ENCODE measurements around the gene GALNT17.
"Not testable (repeated sequence)": the region's sequence is repeated elsewhere in the genome, so short reads cannot be mapped to it uniquely, and the experiment has no call there.

The GALNT17 gene

DNA sequence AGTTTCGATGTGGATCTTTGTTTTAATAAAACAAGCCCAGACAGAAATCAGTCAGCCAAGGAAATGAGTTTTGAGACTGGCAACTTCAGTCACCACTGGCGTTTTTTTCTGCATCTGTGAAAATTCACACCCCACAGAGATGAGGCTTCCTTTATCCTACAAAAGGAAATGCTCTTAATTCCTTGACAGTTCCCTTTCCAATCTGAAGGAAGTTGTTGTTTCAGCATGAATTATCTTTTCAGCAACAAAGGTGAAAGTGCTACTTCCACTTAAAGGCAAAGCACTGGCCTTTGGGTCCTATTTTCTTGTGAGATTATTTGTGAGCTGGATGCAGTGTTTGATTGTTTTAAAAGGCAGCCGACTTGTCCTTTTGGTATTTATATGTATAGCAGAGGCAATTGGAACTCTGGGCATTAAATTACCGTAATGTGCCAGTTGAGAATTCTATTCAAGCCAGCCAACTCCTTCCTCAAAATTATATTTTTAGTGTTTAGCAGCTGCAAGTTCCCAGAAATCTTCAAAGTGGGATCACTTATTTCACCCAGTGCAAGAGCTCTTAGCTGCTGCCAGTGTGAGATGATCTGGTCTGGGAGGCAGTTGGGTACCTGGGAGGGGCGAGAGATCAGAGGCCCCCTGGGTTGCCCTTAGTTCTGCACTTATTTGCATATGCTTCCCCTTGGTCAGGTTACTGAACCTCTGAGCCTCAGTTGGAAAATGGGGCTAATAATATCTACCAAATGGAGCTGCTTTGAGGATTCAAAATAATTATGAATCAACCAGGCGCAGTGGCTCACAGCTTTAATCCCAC is 427.1 kb downstream of the GALNT17 start:
- Histone ChIP-seq H3K36me3 (ENCODE audit: insufficient read depth, low read length) (no peaks in the 10 kb centered on the region), H3K27ac (ENCODE audit: low read depth, low read length) (no peak overlapping the region), H3K4me3 (ENCODE audit: low read depth in 1 of 2, low read length in 2 of 2) (no peak overlapping the region), H3K9ac (ENCODE audit: low read length) (no peak overlapping the region), H3K9me3 (ENCODE audit: low read length) (no peaks in the 10 kb centered on the region), H3K27me3 (ENCODE audit: control insufficient read depth in 1 of 2, insufficient read depth in 2 of 2, low read length in 2 of 2) (no peaks in the 10 kb centered on the region), H3K4me1 (ENCODE audit: insufficient read depth, low read length) (no peaks in the 10 kb centered on the region)

DNA sequence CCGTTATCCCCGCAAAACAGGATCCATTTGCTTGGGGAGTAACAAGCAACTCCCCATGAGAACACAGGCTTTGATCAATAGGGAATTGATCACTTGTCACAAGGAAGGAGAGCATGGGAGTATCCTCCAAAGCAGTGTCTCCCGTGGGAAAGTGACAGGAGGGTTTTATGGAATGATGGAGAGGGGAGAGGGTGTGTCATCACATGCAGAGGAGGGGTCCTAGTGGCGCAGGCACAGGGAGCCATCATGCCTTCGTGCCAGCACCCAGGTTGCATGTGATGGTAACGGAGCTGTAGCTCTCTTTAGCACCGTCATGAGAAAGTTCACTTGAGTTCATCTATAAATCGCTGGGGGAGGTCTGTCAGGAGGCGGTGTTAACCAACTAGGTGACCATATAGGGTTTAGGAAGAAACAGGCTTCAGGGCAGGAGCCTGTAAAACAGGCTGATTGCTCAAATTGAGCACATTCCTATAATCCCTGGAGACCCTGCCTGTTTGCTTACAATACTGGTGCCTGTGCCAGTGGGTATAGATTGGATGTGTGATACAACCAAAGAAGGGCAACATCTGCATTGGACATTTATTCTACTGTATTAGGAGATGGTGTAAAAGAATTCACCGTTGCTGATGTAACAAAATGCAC is 428.5 kb downstream of the GALNT17 start:
- no peak overlapping the region for H3K27ac ChIP-seq (ENCODE audit: low read depth, low read length)
- H3K27me3 ChIP-seq (ENCODE audit: control insufficient read depth in 1 of 2, insufficient read depth in 2 of 2, low read length in 2 of 2) = no peaks in the 10 kb centered on the region
- no peaks in the 10 kb centered on the region for H3K4me1 ChIP-seq (ENCODE audit: insufficient read depth, low read length)
- no peak overlapping the region for H3K4me3 ChIP-seq (ENCODE audit: low read depth in 1 of 2, low read length in 2 of 2)
- no peaks in the 10 kb centered on the region for H3K36me3 ChIP-seq (ENCODE audit: insufficient read depth, low read length)
- no peak overlapping the region for H3K9ac ChIP-seq (ENCODE audit: low read length)
- no peaks in the 10 kb centered on the region for H3K9me3 ChIP-seq (ENCODE audit: low read length)

DNA sequence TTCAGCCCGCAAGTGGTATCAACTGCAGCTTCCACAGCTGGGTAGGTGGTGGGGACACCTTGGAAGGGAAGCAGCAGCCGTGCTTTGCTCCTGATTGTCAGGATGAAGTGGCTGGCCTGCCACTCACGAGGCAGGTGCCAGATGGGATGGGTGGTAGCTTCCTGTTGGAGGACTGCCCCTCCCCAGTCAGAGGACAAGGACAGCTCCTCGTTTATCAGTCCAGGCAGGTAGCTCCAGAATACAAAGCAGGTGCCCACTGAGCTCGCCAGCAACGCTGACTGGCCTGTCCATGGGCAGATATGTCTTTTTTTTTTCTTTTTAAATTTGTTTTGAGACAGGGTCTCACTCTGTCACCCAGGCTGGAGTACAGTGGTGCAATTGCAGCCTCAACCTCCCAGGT is 431.3 kb downstream of the GALNT17 start:
- Histone ChIP-seq H3K9me3 (ENCODE audit: low read length) (no peaks in the 10 kb centered on the region), H3K4me1 (ENCODE audit: insufficient read depth, low read length) (no peaks in the 10 kb centered on the region), H3K36me3 (ENCODE audit: insufficient read depth, low read length) (no peaks in the 10 kb centered on the region), H3K9ac (ENCODE audit: low read length) (no peak overlapping the region), H3K27ac (ENCODE audit: low read depth, low read length) (no peak overlapping the region), H3K4me3 (ENCODE audit: low read depth in 1 of 2, low read length in 2 of 2) (no peak overlapping the region), H3K27me3 (ENCODE audit: control insufficient read depth in 1 of 2, insufficient read depth in 2 of 2, low read length in 2 of 2) (no peaks in the 10 kb centered on the region)

DNA sequence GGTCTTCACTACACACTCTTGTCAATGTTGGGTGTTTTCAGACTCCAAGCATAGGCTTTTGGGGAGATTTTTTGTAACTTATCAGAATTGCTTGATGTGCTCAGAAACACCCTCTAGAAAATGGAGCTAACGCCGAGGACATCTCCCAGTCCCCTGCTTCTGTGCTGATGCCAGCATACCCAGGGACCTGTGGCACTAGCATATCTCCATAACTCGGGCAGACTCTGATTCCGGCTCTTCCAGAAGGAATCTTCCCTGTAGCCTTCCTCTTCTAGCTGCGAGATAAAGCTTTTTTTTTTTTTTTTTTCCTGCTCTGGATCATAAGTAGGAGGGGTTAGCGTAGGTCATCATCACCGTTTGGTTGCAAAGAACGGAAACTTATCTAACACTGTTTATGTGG is 434.4 kb downstream of the GALNT17 start:
- Histone ChIP-seq H3K9me3 (ENCODE audit: low read length) (no peaks in the 10 kb centered on the region), H3K27me3 (ENCODE audit: control insufficient read depth in 1 of 2, insufficient read depth in 2 of 2, low read length in 2 of 2) (no peaks in the 10 kb centered on the region), H3K9ac (ENCODE audit: low read length) (no peak overlapping the region), H3K4me1 (ENCODE audit: insufficient read depth, low read length) (no peaks in the 10 kb centered on the region), H3K36me3 (ENCODE audit: insufficient read depth, low read length) (no peaks in the 10 kb centered on the region), H3K4me3 (ENCODE audit: low read depth in 1 of 2, low read length in 2 of 2) (no peak overlapping the region), H3K27ac (ENCODE audit: low read depth, low read length) (no peak overlapping the region)

DNA sequence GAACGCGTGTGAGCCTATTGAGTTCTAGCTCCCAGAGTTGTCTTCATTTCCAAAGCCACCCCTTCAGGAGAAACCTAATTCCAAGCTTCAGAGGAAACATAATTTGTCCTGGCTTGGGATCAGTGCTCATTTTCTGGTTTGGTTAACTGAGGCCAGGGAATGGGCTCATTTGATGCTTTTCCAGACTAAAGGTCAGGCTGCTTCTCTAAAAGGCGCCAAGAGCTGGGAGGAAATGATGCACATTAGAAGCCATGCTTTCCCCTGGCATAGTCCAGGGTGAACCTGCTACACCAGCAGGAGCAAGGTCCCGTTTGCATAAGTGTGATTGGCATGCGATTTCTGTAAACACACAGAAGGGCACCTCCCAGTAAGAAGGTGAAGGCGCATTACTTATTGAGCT is 435.0 kb downstream of the GALNT17 start:
- Histone ChIP-seq H3K9me3 (ENCODE audit: low read length) (no peaks in the 10 kb centered on the region), H3K4me3 (ENCODE audit: low read depth in 1 of 2, low read length in 2 of 2) (no peak overlapping the region)

DNA sequence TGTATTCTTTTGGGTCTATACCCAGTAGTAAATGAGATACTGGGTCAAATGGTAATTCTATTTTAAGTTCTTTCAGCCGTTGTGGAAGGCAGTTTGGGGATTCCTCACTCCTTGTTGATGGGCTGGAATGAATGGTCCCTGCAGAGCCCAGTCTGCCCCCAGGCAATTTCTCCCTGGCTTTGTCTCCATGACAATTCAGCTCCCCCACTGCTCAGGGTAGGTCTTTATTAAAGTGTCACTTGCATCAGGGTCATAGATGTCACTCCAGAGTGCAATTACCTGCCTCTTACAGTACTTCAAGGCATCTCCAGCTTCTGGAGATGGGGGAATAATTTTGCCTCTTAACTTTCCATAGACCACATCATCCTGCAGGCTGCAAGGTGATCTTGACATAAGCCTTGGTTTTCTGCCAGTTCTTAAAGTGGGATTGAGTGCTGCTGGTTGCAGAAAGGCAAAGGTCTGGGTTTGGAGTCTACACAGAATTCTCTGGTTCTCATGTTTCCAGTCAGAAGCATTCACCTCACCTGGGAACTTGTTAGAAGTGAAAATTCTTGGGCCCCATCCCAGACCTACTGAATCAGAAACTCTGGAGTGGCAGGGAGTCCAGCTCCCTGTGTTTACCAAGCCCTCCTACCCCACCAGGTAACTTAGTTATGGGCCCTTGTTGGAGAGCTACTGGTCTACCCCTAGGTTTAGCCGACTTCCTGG is 442.4 kb downstream of the GALNT17 start:
- Histone ChIP-seq H3K36me3 (ENCODE audit: insufficient read depth, low read length) (no peaks in the 10 kb centered on the region), H3K9ac (ENCODE audit: low read length) (no peak overlapping the region), H3K27me3 (ENCODE audit: control insufficient read depth in 1 of 2, insufficient read depth in 2 of 2, low read length in 2 of 2) (no peaks in the 10 kb centered on the region), H3K4me3 (ENCODE audit: low read depth in 1 of 2, low read length in 2 of 2) (no peak overlapping the region), H3K4me1 (ENCODE audit: insufficient read depth, low read length) (no peaks in the 10 kb centered on the region), H3K27ac (ENCODE audit: low read depth, low read length) (no peak overlapping the region), H3K9me3 (ENCODE audit: low read length) (no peaks in the 10 kb centered on the region)

More for the DNA sequence above, 435.0 kb downstream of the GALNT17 start:
- Histone ChIP-seq H3K4me1 (ENCODE audit: insufficient read depth, low read length) (no peaks in the 10 kb centered on the region), H3K27me3 (ENCODE audit: control insufficient read depth in 1 of 2, insufficient read depth in 2 of 2, low read length in 2 of 2) (no peaks in the 10 kb centered on the region), H3K36me3 (ENCODE audit: insufficient read depth, low read length) (no peaks in the 10 kb centered on the region), H3K27ac (ENCODE audit: low read depth, low read length) (no peak overlapping the region), H3K9ac (ENCODE audit: low read length) (no peak overlapping the region)

DNA sequence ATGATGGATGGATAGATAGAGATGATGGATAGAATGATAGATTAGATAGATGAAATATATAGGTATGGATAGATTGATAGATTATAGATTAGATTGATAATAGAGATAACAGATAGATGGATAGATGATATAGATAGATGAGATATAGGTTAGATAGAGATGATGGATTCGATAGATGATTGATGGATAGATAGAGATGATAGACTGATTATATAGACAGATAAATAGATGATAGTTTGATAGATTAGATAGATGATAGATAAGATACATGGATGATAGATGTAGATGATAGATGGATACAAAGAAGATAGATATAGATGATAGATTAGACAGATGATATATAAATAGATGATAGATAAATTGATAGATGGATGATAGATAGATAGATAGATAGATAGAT is 448.1 kb downstream of the GALNT17 start:
- no peak overlapping the region for H3K27ac ChIP-seq (ENCODE audit: low read depth, low read length)
- no peaks in the 10 kb centered on the region for H3K9me3 ChIP-seq (ENCODE audit: low read length)
- H3K4me1 ChIP-seq (ENCODE audit: insufficient read depth, low read length) = no peaks in the 10 kb centered on the region
- H3K27me3 ChIP-seq (ENCODE audit: control insufficient read depth in 1 of 2, insufficient read depth in 2 of 2, low read length in 2 of 2) = no peaks in the 10 kb centered on the region
- H3K36me3 ChIP-seq (ENCODE audit: insufficient read depth, low read length) = no peaks in the 10 kb centered on the region
- H3K9ac ChIP-seq (ENCODE audit: low read length) = no peak overlapping the region
- no peak overlapping the region for H3K4me3 ChIP-seq (ENCODE audit: low read depth in 1 of 2, low read length in 2 of 2)

DNA sequence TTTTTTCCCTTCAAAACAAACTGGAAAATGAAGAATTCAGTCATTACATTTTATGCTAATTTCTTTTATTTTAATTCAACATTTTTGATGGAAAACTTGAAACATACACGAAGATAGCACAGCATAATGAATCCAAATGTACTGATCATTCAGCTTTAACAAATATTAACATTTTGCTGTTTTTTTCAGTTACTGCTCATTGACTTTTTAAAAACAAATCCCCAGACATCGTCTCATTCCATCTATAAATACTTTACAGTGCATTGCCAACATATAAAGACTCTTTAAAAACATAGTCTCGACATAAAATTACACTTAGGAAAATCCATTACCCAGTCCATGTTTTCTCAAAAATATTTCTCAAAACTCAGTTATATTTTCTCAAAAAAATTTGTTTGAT is 452.3 kb downstream of the GALNT17 start:
- Histone ChIP-seq H3K4me1 (ENCODE audit: insufficient read depth, low read length) (no peaks in the 10 kb centered on the region), H3K9me3 (ENCODE audit: low read length) (no peaks in the 10 kb centered on the region), H3K27me3 (ENCODE audit: control insufficient read depth in 1 of 2, insufficient read depth in 2 of 2, low read length in 2 of 2) (no peaks in the 10 kb centered on the region), H3K36me3 (ENCODE audit: insufficient read depth, low read length) (no peaks in the 10 kb centered on the region), H3K4me3 (ENCODE audit: low read depth in 1 of 2, low read length in 2 of 2) (no peak overlapping the region), H3K27ac (ENCODE audit: low read depth, low read length) (no peak overlapping the region), H3K9ac (ENCODE audit: low read length) (no peak overlapping the region)

DNA sequence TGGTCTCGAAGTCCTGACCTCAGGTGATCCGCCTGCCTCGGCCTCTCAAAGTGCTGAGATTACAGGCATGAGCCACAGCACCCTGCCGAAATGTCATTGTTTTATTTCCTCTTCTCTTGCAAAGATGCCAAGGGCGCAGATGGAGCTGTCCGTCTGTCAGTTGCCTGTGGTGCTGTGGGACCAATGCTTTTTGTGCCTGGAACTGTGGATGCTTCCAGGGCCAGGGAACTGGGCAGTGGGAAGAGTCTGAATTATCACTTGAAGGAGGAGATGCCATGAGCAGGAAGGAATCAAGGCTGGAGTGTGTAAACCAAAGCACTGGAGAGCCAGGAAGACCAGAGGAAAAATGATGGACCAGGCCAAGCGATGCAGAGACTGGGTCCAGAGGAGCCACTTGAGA is 459.9 kb downstream of the GALNT17 start:
- Histone ChIP-seq H3K4me3 (ENCODE audit: low read depth in 1 of 2, low read length in 2 of 2) (no peak overlapping the region), H3K4me1 (ENCODE audit: insufficient read depth, low read length) (no peaks in the 10 kb centered on the region), H3K9ac (ENCODE audit: low read length) (no peak overlapping the region), H3K9me3 (ENCODE audit: low read length) (no peaks in the 10 kb centered on the region), H3K27me3 (ENCODE audit: control insufficient read depth in 1 of 2, insufficient read depth in 2 of 2, low read length in 2 of 2) (no peaks in the 10 kb centered on the region), H3K27ac (ENCODE audit: low read depth, low read length) (no peak overlapping the region), H3K36me3 (ENCODE audit: insufficient read depth, low read length) (no peaks in the 10 kb centered on the region)

DNA sequence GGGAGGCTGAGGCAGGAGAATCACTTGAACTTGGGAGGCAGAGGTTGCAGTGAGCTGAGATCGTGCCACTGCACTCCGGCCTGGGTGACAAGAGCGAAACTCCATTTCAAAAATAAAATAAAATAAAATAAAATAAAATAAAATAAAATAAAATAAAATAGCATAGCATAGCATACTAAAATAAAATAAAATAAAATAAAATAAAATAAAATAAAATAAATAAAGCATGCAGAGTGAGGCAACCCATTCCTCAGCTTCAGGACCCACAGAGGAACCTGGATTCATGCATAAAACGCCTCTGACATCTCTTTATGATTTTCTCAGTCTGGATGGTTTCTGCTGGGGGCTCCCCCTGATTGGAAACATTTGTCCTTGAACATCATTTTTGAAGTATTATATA is 460.4 kb downstream of the GALNT17 start:
- H3K4me3 ChIP-seq (ENCODE audit: low read depth in 1 of 2, low read length in 2 of 2); H3K36me3 ChIP-seq (ENCODE audit: insufficient read depth, low read length); H3K27me3 ChIP-seq (ENCODE audit: control insufficient read depth in 1 of 2, insufficient read depth in 2 of 2, low read length in 2 of 2); H3K4me1 ChIP-seq (ENCODE audit: insufficient read depth, low read length); H3K27ac ChIP-seq (ENCODE audit: low read depth, low read length); H3K9me3 ChIP-seq (ENCODE audit: low read length); H3K9ac ChIP-seq (ENCODE audit: low read length): not testable (repeated sequence)

DNA sequence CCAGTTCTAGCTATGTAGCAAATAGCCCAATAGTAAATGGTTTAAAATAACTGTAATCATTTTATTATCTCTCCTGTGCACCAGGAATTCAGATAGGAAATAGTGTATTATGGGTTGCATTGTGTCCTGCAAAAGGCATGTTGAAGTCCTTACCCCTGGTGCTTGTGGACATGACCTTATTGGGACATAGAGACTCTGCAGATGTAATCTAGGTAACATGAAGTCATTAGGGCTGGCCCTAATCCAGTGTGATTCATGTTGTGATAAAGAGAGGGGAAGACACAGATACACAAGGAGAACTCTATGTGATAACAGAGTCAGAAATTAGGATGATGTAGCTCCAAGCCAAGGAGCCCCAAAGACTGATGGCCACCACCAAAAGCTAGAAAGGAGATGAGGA is 462.8 kb downstream of the GALNT17 start:
- no peaks in the 10 kb centered on the region for H3K9me3 ChIP-seq (ENCODE audit: low read length)
- no peak overlapping the region for H3K27ac ChIP-seq (ENCODE audit: low read depth, low read length)
- no peak overlapping the region for H3K4me3 ChIP-seq (ENCODE audit: low read depth in 1 of 2, low read length in 2 of 2)
- H3K9ac ChIP-seq (ENCODE audit: low read length) = no peak overlapping the region
- no peaks in the 10 kb centered on the region for H3K4me1 ChIP-seq (ENCODE audit: insufficient read depth, low read length)
- no peaks in the 10 kb centered on the region for H3K27me3 ChIP-seq (ENCODE audit: control insufficient read depth in 1 of 2, insufficient read depth in 2 of 2, low read length in 2 of 2)
- no peaks in the 10 kb centered on the region for H3K36me3 ChIP-seq (ENCODE audit: insufficient read depth, low read length)

Data from muscle layer of colon (tissue), 2 donors.